Measurements from ENCODE around the gene SAPCD2. TPM values are rescaled to one million over a fixed set of nuclear protein-coding genes. Genes with fewer than 3 reads are reported as not detected.

The SAPCD2 gene
- total and polyA plus RNA-seq, 2 donors from 2014 or later, result 1.7 to 2.3 TPM

DNA sequence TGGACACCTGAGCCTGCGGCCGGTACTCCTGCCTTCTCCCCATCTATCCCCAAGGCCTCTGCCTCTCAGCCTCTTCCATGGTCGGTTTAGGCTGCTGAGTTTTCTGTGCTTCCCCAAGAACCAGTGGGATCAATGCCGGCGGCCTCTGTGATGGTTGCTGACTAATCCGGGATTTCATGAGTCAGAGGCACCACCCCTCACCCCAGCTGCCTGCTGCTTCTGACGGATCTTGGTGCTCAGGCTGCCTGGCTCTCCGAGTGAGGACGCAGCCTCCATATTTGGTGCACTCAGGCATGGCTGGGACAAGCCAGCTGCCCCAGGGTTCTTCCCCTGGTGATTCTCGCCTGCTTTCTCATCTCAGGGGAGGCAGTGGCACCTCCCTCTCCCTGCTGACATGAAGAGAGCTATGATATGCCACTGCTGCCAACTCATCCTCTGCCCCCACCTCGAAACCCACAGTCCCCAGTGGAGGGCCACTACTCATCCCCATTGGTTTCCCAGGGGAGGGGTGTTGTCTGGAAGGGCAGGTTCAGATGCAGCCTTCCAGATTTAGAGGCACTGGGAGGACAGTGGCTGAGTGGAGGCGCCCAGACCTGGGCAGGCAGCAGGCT lies 13.1 kb upstream of the SAPCD2 start:
- intact Hi-C loops (cut with DNase I), result no loop called here
- Histone ChIP-seq H3K36me3 (ENCODE audit: control insufficient read depth in 2 of 3, insufficient read depth in 3 of 3, low read length in 3 of 3) (peaks cover 2 to 14% (median 6%) of the 10 kb centered on the region in 3 donors), H3K27me3 (ENCODE audit: control insufficient read depth, insufficient read depth, low read length) (peaks cover 11% of the 10 kb centered on the region), H3K27ac (ENCODE audit: low read depth in 2 of 2, low read length in 2 of 2) (no peak overlapping the region), H3K9ac (ENCODE audit: low read length in 3 of 3) (no peak overlapping the region), H3K4me1 (ENCODE audit: control insufficient read depth in 2 of 3, insufficient read depth in 2 of 3, low read depth in 1 of 3, low read length in 3 of 3) (peaks cover 0 to 12% (median 0%) of the 10 kb centered on the region in 3 donors), H3K9me3 (ENCODE audit: control insufficient read depth in 2 of 3, insufficient read depth in 1 of 3, low read length in 3 of 3) (no peaks in the 10 kb centered on the region), H3K4me3 (ENCODE audit: low read length in 3 of 3) (no peak overlapping the region)
- TF ChIP-seq, protein P1, sequence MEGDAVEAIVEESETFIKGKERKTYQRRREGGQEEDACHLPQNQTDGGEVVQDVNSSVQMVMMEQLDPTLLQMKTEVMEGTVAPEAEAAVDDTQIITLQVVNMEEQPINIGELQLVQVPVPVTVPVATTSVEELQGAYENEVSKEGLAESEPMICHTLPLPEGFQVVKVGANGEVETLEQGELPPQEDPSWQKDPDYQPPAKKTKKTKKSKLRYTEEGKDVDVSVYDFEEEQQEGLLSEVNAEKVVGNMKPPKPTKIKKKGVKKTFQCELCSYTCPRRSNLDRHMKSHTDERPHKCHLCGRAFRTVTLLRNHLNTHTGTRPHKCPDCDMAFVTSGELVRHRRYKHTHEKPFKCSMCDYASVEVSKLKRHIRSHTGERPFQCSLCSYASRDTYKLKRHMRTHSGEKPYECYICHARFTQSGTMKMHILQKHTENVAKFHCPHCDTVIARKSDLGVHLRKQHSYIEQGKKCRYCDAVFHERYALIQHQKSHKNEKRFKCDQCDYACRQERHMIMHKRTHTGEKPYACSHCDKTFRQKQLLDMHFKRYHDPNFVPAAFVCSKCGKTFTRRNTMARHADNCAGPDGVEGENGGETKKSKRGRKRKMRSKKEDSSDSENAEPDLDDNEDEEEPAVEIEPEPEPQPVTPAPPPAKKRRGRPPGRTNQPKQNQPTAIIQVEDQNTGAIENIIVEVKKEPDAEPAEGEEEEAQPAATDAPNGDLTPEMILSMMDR (IDR thresholded peaks at IDR 0.05; ENCODE audit: borderline replicate concordance, extremely low read depth, insufficient read depth), result no peak
- DNase-seq, result peak in 2 of 5 donors; percentile 45 to 87
- FAIRE-seq, result no peak

DNA sequence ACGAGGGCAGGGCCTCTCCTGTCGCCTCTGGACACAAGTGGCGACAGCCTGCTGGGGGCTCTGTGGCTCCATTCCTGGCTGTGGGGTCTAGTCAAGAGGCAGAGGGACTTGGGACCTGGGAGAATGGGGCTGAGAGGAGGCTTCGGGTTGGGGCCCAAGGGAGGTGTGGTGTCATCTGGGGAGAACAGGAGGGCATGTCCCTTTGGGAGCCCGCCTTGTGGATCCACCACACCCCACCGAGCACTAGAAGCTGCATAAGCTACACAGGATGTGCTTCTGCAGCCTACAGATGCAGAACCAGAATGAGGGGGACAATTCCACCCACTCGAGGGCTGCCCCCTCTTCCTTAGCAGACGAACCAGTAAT lies 12.6 kb upstream of the SAPCD2 start:
- no peak overlapping the region for H3K4me3 ChIP-seq (ENCODE audit: low read length in 3 of 3)
- no peaks in the 10 kb centered on the region for H3K9me3 ChIP-seq (ENCODE audit: control insufficient read depth in 2 of 3, insufficient read depth in 1 of 3, low read length in 3 of 3)
- DNase-seq, result no peak
- H3K27me3 ChIP-seq (ENCODE audit: control insufficient read depth, insufficient read depth, low read length), result peaks cover 11% of the 10 kb centered on the region
- peaks cover 0 to 15% (median 0%) of the 10 kb centered on the region in 3 donors for H3K4me1 ChIP-seq (ENCODE audit: control insufficient read depth in 2 of 3, insufficient read depth in 2 of 3, low read depth in 1 of 3, low read length in 3 of 3)
- TF ChIP-seq, protein P1 (IDR thresholded peaks at IDR 0.05; ENCODE audit: borderline replicate concordance, extremely low read depth, insufficient read depth), result no peak
- FAIRE-seq, result no peak
- no peak overlapping the region for H3K9ac ChIP-seq (ENCODE audit: low read length in 3 of 3)
- peaks cover 0 to 14% (median 6%) of the 10 kb centered on the region in 3 donors for H3K36me3 ChIP-seq (ENCODE audit: control insufficient read depth in 2 of 3, insufficient read depth in 3 of 3, low read length in 3 of 3)
- intact Hi-C loops (cut with DNase I), result no loop called here
- no peak overlapping the region for H3K27ac ChIP-seq (ENCODE audit: low read depth in 2 of 2, low read length in 2 of 2)

DNA sequence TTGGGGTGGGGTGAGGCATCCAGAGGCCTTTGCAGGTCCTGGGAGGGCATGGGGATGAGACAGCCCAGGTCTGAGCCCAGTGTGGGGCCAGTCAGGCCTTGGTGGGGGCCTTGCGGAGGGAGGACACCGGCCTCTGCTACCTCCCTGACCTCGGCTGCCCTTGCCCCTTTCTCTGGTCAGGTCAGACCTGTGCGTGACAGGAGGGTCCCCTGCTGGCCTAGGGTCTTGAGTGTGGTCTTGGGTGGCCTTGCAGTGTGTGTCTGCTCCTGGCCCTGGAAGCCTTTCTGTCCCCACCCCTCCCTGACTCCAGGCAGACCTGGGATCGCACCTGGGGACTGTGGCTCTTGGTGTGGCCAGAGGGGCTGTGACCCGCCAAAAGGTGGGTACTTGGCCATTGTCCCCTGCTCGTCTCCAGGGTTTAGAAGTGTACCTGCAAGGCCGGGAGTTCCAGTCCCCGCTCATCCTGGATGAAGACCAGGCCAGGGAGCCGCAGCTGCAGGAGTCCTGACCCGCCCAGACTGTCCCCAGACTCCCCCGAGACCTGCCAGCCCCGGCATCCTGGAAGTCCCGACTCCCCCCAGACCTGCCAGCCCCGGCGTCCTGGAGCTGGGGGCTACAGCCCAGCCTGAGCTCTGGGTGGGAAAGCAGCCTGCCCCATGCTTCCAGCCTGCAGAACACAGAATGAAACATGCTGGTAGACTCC lies 12.0 kb upstream of the SAPCD2 start:
- no peak overlapping the region for H3K4me3 ChIP-seq (ENCODE audit: low read length in 3 of 3)
- intact Hi-C loops (cut with DNase I), result no loop called here
- TF ChIP-seq, protein P1 (IDR thresholded peaks at IDR 0.05; ENCODE audit: borderline replicate concordance, extremely low read depth, insufficient read depth), result no peak
- no peak overlapping the region for H3K27ac ChIP-seq (ENCODE audit: low read depth in 2 of 2, low read length in 2 of 2)
- DNase-seq (peak in 1 of 5 donors; percentile 44), FAIRE-seq (no peak)
- H3K9ac ChIP-seq (ENCODE audit: low read length in 3 of 3), result no peak overlapping the region
- peaks cover 0 to 12% (median 0%) of the 10 kb centered on the region in 3 donors for H3K4me1 ChIP-seq (ENCODE audit: control insufficient read depth in 2 of 3, insufficient read depth in 2 of 3, low read depth in 1 of 3, low read length in 3 of 3)
- H3K36me3 ChIP-seq (ENCODE audit: control insufficient read depth in 2 of 3, insufficient read depth in 3 of 3, low read length in 3 of 3), result peaks cover 0 to 14% (median 6%) of the 10 kb centered on the region in 3 donors
- H3K27me3 ChIP-seq (ENCODE audit: control insufficient read depth, insufficient read depth, low read length), result peaks cover 11% of the 10 kb centered on the region
- H3K9me3 ChIP-seq (ENCODE audit: control insufficient read depth in 2 of 3, insufficient read depth in 1 of 3, low read length in 3 of 3), result no peaks in the 10 kb centered on the region
